GM12878 (cell line): Measurements from ENCODE around the gene LSR. TPM values are rescaled to one million over a fixed set of nuclear protein-coding genes. Genes with fewer than 3 reads are reported as not detected.

Experiments
- ATAC-seq: fragments of 200-7000 bp; cut with Tn5 transposase; 3 replicates; pipeline ENCODE4 v1.9.1; 2020; ENCODE audit warnings: mild to moderate bottlenecking, moderate library complexity
- BruUV-seq: library from RNA; stranded (reverse); fragments of 400-500 nt; replicated peaks from 2 replicates; lab custom pipeline; 2021; lab: Mats Ljungman, UMichigan
- CTCF ChIA-PET: fragments of 300-600 bp; sonication (Branson Sonifier 250); formaldehyde crosslinking; extraction: SDS; loops from one replicate; lab custom pipeline; 2021; ENCODE audit warnings: inconsistent platforms; lab: Yijun Ruan, JAX
- POLR2A ChIA-PET: fragments of 350-600 bp; formaldehyde crosslinking; extraction: SDS; loops from one replicate; lab custom pipeline; 2021; ENCODE audit warnings: inconsistent platforms; lab: Charles Lee
- RAD21 ChIA-PET: fragments of 300-600 bp; sonication (Branson Sonifier 250); formaldehyde crosslinking; loops from one replicate; lab custom pipeline; 2023; ENCODE audit warnings: antibody characterized with exemption; ENCODE audit not compliant: unreplicated experiment; lab: Charles Lee
- SMC1A ChIA-PET: fragments of 300-600 bp; sonication (Branson Sonifier 250); formaldehyde crosslinking; loops from one replicate; lab custom pipeline; 2023; ENCODE audit not compliant: unreplicated experiment, uncharacterized antibody; lab: Charles Lee
- DNase-seq: peaks from one replicate; pipeline ENCODE4 v3.0.0-alpha.2; 2011; ENCODE audit warnings: low read depth, low spot score
- FAIRE-seq: peaks from 3 replicates; lab custom pipeline; 2011; peaks lifted over from hg19 to GRCh38; lab: Jason Lieb, UNC
- H2AFZ ChIP-seq: 2 replicates; pipeline ENCODE4 v1.6.0; 2011; ENCODE audit warnings: low read depth, low read length, control low read depth; ENCODE audit not compliant: control insufficient read depth
- H3K27ac ChIP-seq: 2 replicates; pipeline ENCODE4 v1.5.1; 2011; ENCODE audit warnings: control low read depth; ENCODE audit not compliant: control insufficient read depth, insufficient read depth
- H3K27me3 ChIP-seq, 2 experiments: replicated peaks in 1 of 2; 2 replicates each; pipeline versions ENCODE4 v1.6.0 to v1.6.1; 2011; ENCODE audit warnings: low read length in 1 of 2; ENCODE audit not compliant: control insufficient read depth in 2 of 2, insufficient read depth in 2 of 2
- H3K36me3 ChIP-seq, 2 experiments: 2 replicates each; pipeline ENCODE4 v1.5.1; 2011; ENCODE audit warnings: low read length in 1 of 2; ENCODE audit not compliant: control insufficient read depth in 2 of 2, insufficient read depth in 2 of 2
- H3K4me1 ChIP-seq: 2 replicates; pipeline ENCODE4 v1.6.1; 2011; ENCODE audit warnings: mild to moderate bottlenecking, low read length, moderate library complexity, mixed read lengths; ENCODE audit not compliant: control insufficient read depth, insufficient read depth
- H3K4me2 ChIP-seq: 2 replicates; pipeline ENCODE4 v1.6.0; 2011; ENCODE audit warnings: control low read depth; ENCODE audit not compliant: control insufficient read depth, insufficient read depth
- H3K4me3 ChIP-seq: fragments of 200-600 bp; sonication (generic); 2 replicates; pipeline ENCODE4 v1.5.1; 2016
- H3K79me2 ChIP-seq: 2 replicates; pipeline ENCODE4 v1.6.0; 2011; ENCODE audit warnings: low read length; ENCODE audit not compliant: control insufficient read depth, insufficient read depth
- H3K9ac ChIP-seq: 2 replicates; pipeline ENCODE4 v1.8.0; 2011; ENCODE audit warnings: low read length, control low read depth, mixed read lengths; ENCODE audit not compliant: control insufficient read depth, insufficient read depth
- H3K9me3 ChIP-seq: replicated peaks from 3 replicates; pipeline ENCODE4 v1.5.1; 2011; ENCODE audit warnings: mild to moderate bottlenecking, low read length; ENCODE audit not compliant: control insufficient read depth, insufficient read depth
- H4K20me1 ChIP-seq: 2 replicates; pipeline ENCODE4 v1.6.0; 2011; ENCODE audit not compliant: control insufficient read depth, insufficient read depth
- CEBPB ChIP-seq, 2 experiments: fragments of 150-350 bp in 1 of 2; IDR thresholded peaks; 2 replicates each; pipeline ENCODE4 v1.6.1; 2012 to 2014; ENCODE audit warnings: low read depth in 2 of 2, low read length in 2 of 2, borderline replicate concordance in 1 of 2, inconsistent platforms in 1 of 2
- CREM ChIP-seq: IDR thresholded peaks from 2 replicates; pipeline ENCODE4 v1.6.1; 2014; ENCODE audit warnings: antibody characterized with exemption, low read depth
- EGR1 ChIP-seq, 2 experiments: IDR thresholded peaks; 1 replicate in 1 of 2; 2 replicates in 1 of 2; pipeline ENCODE4 v1.6.1; 2011 to 2012; ENCODE audit warnings: low read depth in 2 of 2, low read length in 2 of 2, borderline replicate concordance in 1 of 2, mild to moderate bottlenecking in 1 of 2, moderate library complexity in 1 of 2
- HDAC2 ChIP-seq: fragments of 200-600 bp; sonication (generic); IDR thresholded peaks from 2 replicates; pipeline ENCODE4 v1.6.1; 2017
- MYB ChIP-seq: fragments of 150-350 bp; IDR thresholded peaks from 2 replicates; pipeline ENCODE4 v1.6.1; 2014; ENCODE audit warnings: mild to moderate bottlenecking, low read depth, low read length, borderline replicate concordance
- RAD21 ChIP-seq: IDR thresholded peaks from 2 replicates; pipeline ENCODE4 v1.6.1; 2011; ENCODE audit warnings: mild to moderate bottlenecking, low read depth, low read length, moderate library complexity; ENCODE audit not compliant: insufficient read depth
- SIN3A ChIP-seq: IDR thresholded peaks from 2 replicates; pipeline ENCODE4 v1.6.1; 2012; ENCODE audit warnings: low read depth, low read length, improper control_type of control experiment
- SPI1 ChIP-seq: IDR thresholded peaks from 2 replicates; pipeline ENCODE4 v1.6.1; 2011; ENCODE audit warnings: low read depth, mild to moderate bottlenecking, low read length, moderate library complexity, borderline replicate concordance; ENCODE audit not compliant: insufficient read depth
- TAF1 ChIP-seq: IDR thresholded peaks from 2 replicates; pipeline ENCODE4 v1.6.1; 2011; ENCODE audit warnings: mild to moderate bottlenecking, low read depth, low read length, borderline replicate concordance
- ZNF622 ChIP-seq: fragments of 450-650 bp; IDR thresholded peaks from 2 replicates; pipeline ENCODE4 v1.6.1; 2017; ENCODE audit warnings: mild to moderate bottlenecking, inconsistent platforms
- WGBS: methylation state at CpG from one replicate; pipeline ENCODE4 v1.1.6; 2016; ENCODE audit warnings: low lambda C conversion rate; ENCODE audit not compliant: insufficient replicate concordance, insufficient coverage; ENCODE audit errors: missing lambda C conversion rate; 5-methylcytosine and 5-hydroxymethylcytosine counted together
- in situ Hi-C: fragments of 300-500 bp; cut with MboI; formaldehyde crosslinking; loops from 9 replicates; pipeline ENCODE4 v1.14.3; 2018; ENCODE audit warnings: mixed read lengths
- intact Hi-C: fragments of 100-400 bp; cut with micrococcal nuclease; formaldehyde crosslinking; loops from one replicate; pipeline ENCODE4 v1.14.2; 2022; ENCODE audit not compliant: unreplicated experiment
- polyA plus RNA-seq, 11 experiments: library from polyadenylated mRNA; depleted of rRNA in 4 of 11; unstranded in 6 of 11; stranded (reverse) in 5 of 11; fragments of >200 nt; fragmentation: Nextera tagmentation in 4 of 11; fragmentation: Illumina TruSeq in 1 of 11; extraction: Ambion mirVana in 4 of 11; extraction: Trizol in 1 of 11; gene quantifications; 1 replicate in 1 of 11; 2 replicates in 10 of 11; pipeline versions ENCODE4 v1.2.1 to v1.2.3, GENCODE V29; 2011 to 2016; ENCODE audit warnings: inconsistent platforms in 2 of 11, missing spikeins in 2 of 11, low read depth in 1 of 11
- total RNA-seq, 4 experiments: library from RNA; depleted of rRNA in 3 of 4; stranded (reverse); fragments of >200 nt in 3 of 4; fragmentation: Illumina TruSeq in 1 of 4; extraction: Trizol in 1 of 4; gene quantifications; 2 replicates each; pipeline versions ENCODE4 v1.2.1 to v1.2.3, GENCODE V29; 2013 to 2021
- TF ChIP-seq, protein P1 (sequence below): fragments of 450-650 bp; conservative IDR thresholded peaks from 2 replicates; pipeline ENCODE4 v1.6.1; 2017; ENCODE audit warnings: mild to moderate bottlenecking, moderate library complexity
- TF ChIP-seq, protein P2 (sequence below): fragments of 450-650 bp; IDR thresholded peaks from 2 replicates; pipeline ENCODE4 v1.6.1; 2017; ENCODE audit warnings: borderline replicate concordance
- TF ChIP-seq, protein P3 (sequence below): fragments of 450-650 bp; IDR thresholded peaks from 2 replicates; pipeline ENCODE4 v1.6.1; 2017; ENCODE audit warnings: mild to moderate bottlenecking, moderate library complexity

The LSR gene
- total and polyA plus RNA-seq, 10 of the 15 experiments (the other 5 are each of a cell fraction or from before 2014, with no cell fraction given) = 0.26 to 53.9 (median 26.3) TPM

DNA sequence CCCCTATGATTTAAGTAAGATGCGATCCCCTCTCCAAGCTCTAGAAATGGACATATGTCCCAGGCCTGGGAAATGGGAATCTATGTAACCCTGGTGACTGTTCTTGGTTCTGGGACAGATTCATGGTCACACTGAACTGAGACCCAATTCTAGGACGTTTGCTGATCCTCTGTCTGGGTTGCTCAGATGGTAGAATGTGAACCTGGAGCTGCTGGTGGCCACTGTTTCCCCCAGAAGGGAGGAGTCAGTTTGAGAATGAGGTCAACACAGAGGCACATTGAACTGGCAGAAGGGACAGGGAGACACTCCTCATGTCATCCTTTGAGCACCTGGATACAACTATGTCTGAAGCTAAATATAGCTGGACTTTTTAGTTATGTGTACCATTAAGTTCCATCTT is 49.3 kb upstream of the LSR start:
- 50% methylated on average over 2 of the region's 2 CpGs for WGBS
- intact Hi-C loops = no loop called here
- FAIRE-seq (no peak), DNase-seq (no peak), ATAC-seq (no peak)
- Histone ChIP-seq H3K27ac (no peak overlapping the region), H3K36me3 (no peaks in the 10 kb centered on the region), H2AFZ (no peak overlapping the region), H3K27me3 (no peaks in the 10 kb centered on the region; a peak in 1 of 4 replicates), H3K4me1 (peaks cover 2% of the 10 kb centered on the region), H4K20me1 (no peaks in the 10 kb centered on the region), H3K9ac (no peak overlapping the region), H3K9me3 (no peaks in the 10 kb centered on the region), H3K4me3 (no peak overlapping the region), H3K4me2 (no peak overlapping the region), H3K79me2 (no peaks in the 10 kb centered on the region)
- TF ChIP-seq MYB (no peak), EGR1 (IDR thresholded peaks at IDR 0.05; ENCODE audit: borderline replicate concordance in 1 of 2, low read depth in 2 of 2, low read length in 2 of 2) (no peak), HDAC2 (no peak), TAF1 (no peak), SIN3A (no peak), CREM (no peak), RAD21 (no peak), CEBPB (IDR thresholded peaks at IDR 0.05; ENCODE audit: borderline replicate concordance in 1 of 2, low read depth in 2 of 2, low read length in 2 of 2) (no peak), SPI1 (no peak), ZNF622 (no peak)
- TF ChIP-seq, protein P1, sequence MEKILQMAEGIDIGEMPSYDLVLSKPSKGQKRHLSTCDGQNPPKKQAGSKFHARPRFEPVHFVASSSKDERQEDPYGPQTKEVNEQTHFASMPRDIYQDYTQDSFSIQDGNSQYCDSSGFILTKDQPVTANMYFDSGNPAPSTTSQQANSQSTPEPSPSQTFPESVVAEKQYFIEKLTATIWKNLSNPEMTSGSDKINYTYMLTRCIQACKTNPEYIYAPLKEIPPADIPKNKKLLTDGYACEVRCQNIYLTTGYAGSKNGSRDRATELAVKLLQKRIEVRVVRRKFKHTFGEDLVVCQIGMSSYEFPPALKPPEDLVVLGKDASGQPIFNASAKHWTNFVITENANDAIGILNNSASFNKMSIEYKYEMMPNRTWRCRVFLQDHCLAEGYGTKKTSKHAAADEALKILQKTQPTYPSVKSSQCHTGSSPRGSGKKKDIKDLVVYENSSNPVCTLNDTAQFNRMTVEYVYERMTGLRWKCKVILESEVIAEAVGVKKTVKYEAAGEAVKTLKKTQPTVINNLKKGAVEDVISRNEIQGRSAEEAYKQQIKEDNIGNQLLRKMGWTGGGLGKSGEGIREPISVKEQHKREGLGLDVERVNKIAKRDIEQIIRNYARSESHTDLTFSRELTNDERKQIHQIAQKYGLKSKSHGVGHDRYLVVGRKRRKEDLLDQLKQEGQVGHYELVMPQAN = no peak
- TF ChIP-seq, protein P2, sequence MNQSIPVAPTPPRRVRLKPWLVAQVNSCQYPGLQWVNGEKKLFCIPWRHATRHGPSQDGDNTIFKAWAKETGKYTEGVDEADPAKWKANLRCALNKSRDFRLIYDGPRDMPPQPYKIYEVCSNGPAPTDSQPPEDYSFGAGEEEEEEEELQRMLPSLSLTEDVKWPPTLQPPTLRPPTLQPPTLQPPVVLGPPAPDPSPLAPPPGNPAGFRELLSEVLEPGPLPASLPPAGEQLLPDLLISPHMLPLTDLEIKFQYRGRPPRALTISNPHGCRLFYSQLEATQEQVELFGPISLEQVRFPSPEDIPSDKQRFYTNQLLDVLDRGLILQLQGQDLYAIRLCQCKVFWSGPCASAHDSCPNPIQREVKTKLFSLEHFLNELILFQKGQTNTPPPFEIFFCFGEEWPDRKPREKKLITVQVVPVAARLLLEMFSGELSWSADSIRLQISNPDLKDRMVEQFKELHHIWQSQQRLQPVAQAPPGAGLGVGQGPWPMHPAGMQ = no peak
- TF ChIP-seq, protein P3, sequence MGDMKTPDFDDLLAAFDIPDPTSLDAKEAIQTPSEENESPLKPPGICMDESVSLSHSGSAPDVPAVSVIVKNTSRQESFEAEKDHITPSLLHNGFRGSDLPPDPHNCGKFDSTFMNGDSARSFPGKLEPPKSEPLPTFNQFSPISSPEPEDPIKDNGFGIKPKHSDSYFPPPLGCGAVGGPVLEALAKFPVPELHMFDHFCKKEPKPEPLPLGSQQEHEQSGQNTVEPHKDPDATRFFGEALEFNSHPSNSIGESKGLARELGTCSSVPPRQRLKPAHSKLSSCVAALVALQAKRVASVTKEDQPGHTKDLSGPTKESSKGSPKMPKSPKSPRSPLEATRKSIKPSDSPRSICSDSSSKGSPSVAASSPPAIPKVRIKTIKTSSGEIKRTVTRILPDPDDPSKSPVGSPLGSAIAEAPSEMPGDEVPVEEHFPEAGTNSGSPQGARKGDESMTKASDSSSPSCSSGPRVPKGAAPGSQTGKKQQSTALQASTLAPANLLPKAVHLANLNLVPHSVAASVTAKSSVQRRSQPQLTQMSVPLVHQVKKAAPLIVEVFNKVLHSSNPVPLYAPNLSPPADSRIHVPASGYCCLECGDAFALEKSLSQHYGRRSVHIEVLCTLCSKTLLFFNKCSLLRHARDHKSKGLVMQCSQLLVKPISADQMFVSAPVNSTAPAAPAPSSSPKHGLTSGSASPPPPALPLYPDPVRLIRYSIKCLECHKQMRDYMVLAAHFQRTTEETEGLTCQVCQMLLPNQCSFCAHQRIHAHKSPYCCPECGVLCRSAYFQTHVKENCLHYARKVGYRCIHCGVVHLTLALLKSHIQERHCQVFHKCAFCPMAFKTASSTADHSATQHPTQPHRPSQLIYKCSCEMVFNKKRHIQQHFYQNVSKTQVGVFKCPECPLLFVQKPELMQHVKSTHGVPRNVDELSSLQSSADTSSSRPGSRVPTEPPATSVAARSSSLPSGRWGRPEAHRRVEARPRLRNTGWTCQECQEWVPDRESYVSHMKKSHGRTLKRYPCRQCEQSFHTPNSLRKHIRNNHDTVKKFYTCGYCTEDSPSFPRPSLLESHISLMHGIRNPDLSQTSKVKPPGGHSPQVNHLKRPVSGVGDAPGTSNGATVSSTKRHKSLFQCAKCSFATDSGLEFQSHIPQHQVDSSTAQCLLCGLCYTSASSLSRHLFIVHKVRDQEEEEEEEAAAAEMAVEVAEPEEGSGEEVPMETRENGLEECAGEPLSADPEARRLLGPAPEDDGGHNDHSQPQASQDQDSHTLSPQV = no peak
- ChIA-PET SMC1A (interaction anchor here (1.1 to 1.9 kb wide), 5 partner anchors 9 to 64 kb away, joined by 3 to 9 read pairs (median 4); no protein-coding TSS in a partner anchor), RAD21 (no interaction called here), CTCF (interaction anchor here (0.9 to 1.9 kb wide), 6 partner anchors 9 to 133 kb away, joined by 3 to 5 read pairs (median 4); no protein-coding TSS in a partner anchor), POLR2A (interaction anchor here (0.6 to 1.6 kb wide), 2 partner anchors 11 to 21 kb away, joined by 3 read pairs; no protein-coding TSS in a partner anchor)
- no TSS peak for BruUV-seq
- in situ Hi-C loops = no loop called here
